BLaER1 (cell line): ENCODE measurements around the gene DUS2.
"Not testable (repeated sequence)": the region's sequence is repeated elsewhere in the genome, so short reads cannot be mapped to it uniquely, and the experiment has no call there.

ENCODE experiments used
- H3K27ac ChIP-seq: shearing (Covaris generic); formaldehyde crosslinking; 2 replicates; pipeline ENCODE4 v1.8.1; 2022
- H3K27me3 ChIP-seq: shearing (Covaris generic); formaldehyde crosslinking; 2 replicates; pipeline ENCODE4 v1.8.1; 2022
- H3K36me3 ChIP-seq: shearing (Covaris generic); formaldehyde crosslinking; 2 replicates; pipeline ENCODE4 v1.8.1; 2022
- H3K4me1 ChIP-seq: shearing (Covaris generic); formaldehyde crosslinking; 2 replicates; pipeline ENCODE4 v1.8.1; 2022
- H3K4me2 ChIP-seq: shearing (Covaris generic); formaldehyde crosslinking; 2 replicates; pipeline ENCODE4 v1.8.1; 2022
- H3K4me3 ChIP-seq: shearing (Covaris generic); formaldehyde crosslinking; 2 replicates; pipeline ENCODE4 v1.8.1; 2022
- H3K9ac ChIP-seq: shearing (Covaris generic); formaldehyde crosslinking; 2 replicates; pipeline ENCODE4 v1.8.1; 2022
- H3K9me3 ChIP-seq: shearing (Covaris generic); formaldehyde crosslinking; 2 replicates; pipeline ENCODE4 v1.8.1; 2022
- H4K20me1 ChIP-seq: shearing (Covaris generic); formaldehyde crosslinking; 2 replicates; pipeline ENCODE4 v1.8.1; 2022
- Cebpa-rat ChIP-seq: shearing (Covaris generic); IDR thresholded peaks from 2 replicates; pipeline ENCODE4 v1.8.1; 2022

Gene DUS2

GRCh38 chr16:68116256-68116867, 93.3 kb downstream of the DUS2 start:
- Histone ChIP-seq H3K36me3 (peaks cover 14% of the 10 kb centered on the region; the same call in 1 of the 2 replicates), H4K20me1 (peaks cover 100% of the 10 kb centered on the region), H3K9ac (no peak overlapping the region), H3K4me3 (no peak overlapping the region), H3K9me3 (peaks cover 18% of the 10 kb centered on the region), H3K4me2 (no peak overlapping the region), H3K4me1 (no peaks in the 10 kb centered on the region), H3K27ac (no peak overlapping the region), H3K27me3 (no peaks in the 10 kb centered on the region)
- no peak for TF ChIP-seq Cebpa-rat

DNA sequence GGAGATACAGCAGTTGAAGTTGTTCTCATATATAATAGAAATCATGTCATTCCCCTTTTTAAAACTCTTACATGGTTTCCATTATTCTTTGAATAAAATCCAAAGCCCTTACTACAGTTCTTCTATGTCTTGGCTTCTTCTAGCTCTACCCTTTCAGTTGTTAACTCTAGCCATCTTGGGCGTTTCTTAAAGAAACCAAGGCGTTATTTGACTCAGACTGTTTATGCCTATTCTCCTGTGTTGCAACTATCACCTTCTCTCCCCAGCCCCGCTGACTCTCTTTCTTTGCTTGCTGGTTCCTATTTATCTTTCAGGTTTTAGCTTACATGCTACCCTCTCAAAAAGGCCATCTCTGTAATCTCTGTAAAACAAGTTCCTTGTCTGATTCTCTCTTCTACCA, 94.8 kb downstream of the DUS2 start:
- H3K27me3 ChIP-seq = no peaks in the 10 kb centered on the region
- H3K4me2 ChIP-seq = no peak overlapping the region
- TF ChIP-seq Cebpa-rat = no peak
- peaks cover 20% of the 10 kb centered on the region for H3K36me3 ChIP-seq
- no peak overlapping the region for H3K9ac ChIP-seq
- no peaks in the 10 kb centered on the region for H3K4me1 ChIP-seq
- peaks cover 100% of the 10 kb centered on the region for H4K20me1 ChIP-seq
- no peak overlapping the region for H3K27ac ChIP-seq
- H3K9me3 ChIP-seq = 0 out of 2 replicates have a peak, but pooled peaks cover 4% of the 10 kb centered on the region
- H3K4me3 ChIP-seq = no peak overlapping the region

- not testable (repeated sequence) for H3K27ac ChIP-seq, H3K9me3 ChIP-seq, H3K4me1 ChIP-seq, H3K27me3 ChIP-seq, H3K9ac ChIP-seq, H3K4me3 ChIP-seq, H3K4me2 ChIP-seq
- peaks cover 100% of the 10 kb centered on the region for H4K20me1 ChIP-seq
- peaks cover 18% of the 10 kb centered on the region for H3K36me3 ChIP-seq
These were observed 95.9 kb downstream of the DUS2 start for GRCh38 chr16:68118954-68119353.

GRCh38 chr16:68120496-68120895, 97.4 kb downstream of the DUS2 start:
- Histone ChIP-seq H3K36me3 (peaks cover 23% of the 10 kb centered on the region), H4K20me1 (peaks cover 99% of the 10 kb centered on the region)
- not testable (repeated sequence) for H3K4me1 ChIP-seq, H3K27me3 ChIP-seq, H3K27ac ChIP-seq, H3K9ac ChIP-seq, H3K4me2 ChIP-seq, H3K9me3 ChIP-seq, H3K4me3 ChIP-seq

GRCh38 chr16:68126395-68126794, 103.3 kb downstream of the DUS2 start:
- Histone ChIP-seq H3K27me3 (no peaks in the 10 kb centered on the region), H4K20me1 (peaks cover 96% of the 10 kb centered on the region), H3K4me1 (no peaks in the 10 kb centered on the region; the same call in 1 of the 2 replicates), H3K27ac (no peak overlapping the region), H3K4me3 (no peak overlapping the region), H3K36me3 (peaks cover 57% of the 10 kb centered on the region), H3K4me2 (no peak overlapping the region), H3K9ac (no peak overlapping the region), H3K9me3 (no peaks in the 10 kb centered on the region)
- no peak for TF ChIP-seq Cebpa-rat

GRCh38 chr16:68128577-68129305, 105.7 kb downstream of the DUS2 start:
- Histone ChIP-seq H3K36me3 (peaks cover 59% of the 10 kb centered on the region), H3K4me2 (no peak overlapping the region), H3K9me3 (no peaks in the 10 kb centered on the region), H3K9ac (no peak overlapping the region), H4K20me1 (peaks cover 96% of the 10 kb centered on the region), H3K4me3 (no peak overlapping the region), H3K27me3 (no peaks in the 10 kb centered on the region), H3K4me1 (no peaks in the 10 kb centered on the region; the same call in 1 of the 2 replicates), H3K27ac (no peak overlapping the region)
- no peak for TF ChIP-seq Cebpa-rat
